Keratinocyte (primary cell): ENCODE measurements around the gene ASCC2. TPM values are rescaled to one million over a fixed set of nuclear protein-coding genes. Genes with fewer than 3 reads are reported as not detected.

Experiments
- DNase-seq: peaks from one replicate; pipeline ENCODE4 v3.0.0-alpha.2; 2011; ENCODE audit warnings: low read depth, missing footprints, low spot score
- FAIRE-seq: peaks from 2 replicates; lab custom pipeline; 2011; peaks lifted over from hg19 to GRCh38; lab: Jason Lieb, UNC
- H2AFZ ChIP-seq: 2 replicates; pipeline ENCODE4 v1.6.0; 2012; ENCODE audit warnings: low read length, control low read depth, inconsistent platforms; ENCODE audit not compliant: control insufficient read depth
- H3K27ac ChIP-seq: 2 replicates; pipeline ENCODE4 v1.5.1; 2011; ENCODE audit warnings: low read length; ENCODE audit not compliant: control insufficient read depth, insufficient read depth
- H3K27me3 ChIP-seq: 3 replicates; pipeline ENCODE4 v1.6.0; 2011; ENCODE audit warnings: low read length; ENCODE audit not compliant: control insufficient read depth, insufficient read depth; ENCODE audit errors: extremely low read depth
- H3K36me3 ChIP-seq, 2 experiments: 2 replicates in 1 of 2; 3 replicates in 1 of 2; pipeline ENCODE4 v1.5.1; 2011; ENCODE audit warnings: low read length in 2 of 2, mild to moderate bottlenecking in 1 of 2; ENCODE audit not compliant: control insufficient read depth in 2 of 2, insufficient read depth in 2 of 2; ENCODE audit errors: extremely low read depth in 1 of 2
- H3K4me1 ChIP-seq: 3 replicates; pipeline ENCODE4 v1.5.1; 2011; ENCODE audit warnings: low read length; ENCODE audit not compliant: control insufficient read depth, insufficient read depth; ENCODE audit errors: extremely low read depth
- H3K4me2 ChIP-seq: 3 replicates; pipeline ENCODE4 v1.6.0; 2011; ENCODE audit warnings: low read depth, low read length; ENCODE audit not compliant: control insufficient read depth, insufficient read depth; ENCODE audit errors: extremely low read depth
- H3K4me3 ChIP-seq, 3 experiments: fragments of 200-600 bp in 1 of 3; sonication (generic) in 1 of 3; 2 replicates in 2 of 3; 3 replicates in 1 of 3; pipeline ENCODE4 v1.5.1; 2011 to 2016; ENCODE audit warnings: low read length in 3 of 3, mild to moderate bottlenecking in 3 of 3, control low read depth in 2 of 3, inconsistent platforms in 1 of 3, low read depth in 1 of 3, mixed read lengths in 1 of 3, mixed run types in 1 of 3, moderate library complexity in 1 of 3; ENCODE audit not compliant: control insufficient read depth in 2 of 3, insufficient read depth in 2 of 3; ENCODE audit errors: extremely low read depth in 1 of 3
- H3K79me2 ChIP-seq: 2 replicates; pipeline ENCODE4 v1.6.0; 2012; ENCODE audit warnings: low read length; ENCODE audit not compliant: control insufficient read depth, insufficient read depth
- H3K9ac ChIP-seq: 3 replicates; pipeline ENCODE4 v1.6.0; 2011; ENCODE audit warnings: low read length; ENCODE audit not compliant: control insufficient read depth, insufficient read depth; ENCODE audit errors: extremely low read depth
- H3K9me1 ChIP-seq: 3 replicates; pipeline ENCODE4 v1.6.0; 2011; ENCODE audit warnings: low read length; ENCODE audit not compliant: control insufficient read depth, insufficient read depth; ENCODE audit errors: extremely low read depth
- H3K9me3 ChIP-seq: 2 replicates; pipeline ENCODE4 v1.5.1; 2012; ENCODE audit warnings: low read depth, low read length; ENCODE audit not compliant: control insufficient read depth
- H4K20me1 ChIP-seq: 3 replicates; pipeline ENCODE4 v1.6.0; 2011; ENCODE audit warnings: low read length; ENCODE audit not compliant: control insufficient read depth, insufficient read depth; ENCODE audit errors: extremely low read depth
- EZH2 ChIP-seq: IDR thresholded peaks from one replicate; pipeline ENCODE4 v1.6.1; 2012; ENCODE audit warnings: inconsistent platforms, mild to moderate bottlenecking, low read length, moderate library complexity
- dilution Hi-C: fragments of 300-500 bp; cut with MboI; formaldehyde crosslinking; loops from one replicate; pipeline ENCODE4 v1.7.0; 2020; ENCODE audit warnings: low sequenced_read_pairs; ENCODE audit not compliant: extremely low pct_ligation_motif_present
- polyA plus RNA-seq, 5 experiments: library from polyadenylated mRNA; depleted of rRNA in 3 of 5; stranded (reverse) in 3 of 5; stranded (forward) in 1 of 5; unstranded in 1 of 5; fragments of >200 nt; gene quantifications; 1 replicate in 1 of 5; 2 replicates in 3 of 5; 3 replicates in 1 of 5; pipeline versions ENCODE4 v1.2.1 to v1.2.3, GENCODE V29; 2011 to 2012; ENCODE audit warnings: missing spikeins in 2 of 5, low read depth in 1 of 5, low replicate concordance in 1 of 5
- TF ChIP-seq, protein P1 (sequence below), 3 experiments: IDR thresholded peaks in 1 of 3; conservative IDR thresholded peaks in 1 of 3; optimal IDR thresholded peaks in 1 of 3; 2 replicates in 2 of 3; 3 replicates in 1 of 3; pipeline versions ENCODE3 to v1.5.1; 2011; ENCODE audit warnings: low read length in 3 of 3, mild to moderate bottlenecking in 3 of 3, moderate library complexity in 2 of 3, control low read depth in 1 of 3, inconsistent platforms in 1 of 3; ENCODE audit not compliant: insufficient read depth in 2 of 3; ENCODE audit errors: extremely low read depth in 1 of 3

Gene ASCC2
- polyA plus RNA-seq, 1 donor (not counting 4 experiments of a cell fraction or from before 2014, with no cell fraction given), result 51.3 TPM

DNA sequence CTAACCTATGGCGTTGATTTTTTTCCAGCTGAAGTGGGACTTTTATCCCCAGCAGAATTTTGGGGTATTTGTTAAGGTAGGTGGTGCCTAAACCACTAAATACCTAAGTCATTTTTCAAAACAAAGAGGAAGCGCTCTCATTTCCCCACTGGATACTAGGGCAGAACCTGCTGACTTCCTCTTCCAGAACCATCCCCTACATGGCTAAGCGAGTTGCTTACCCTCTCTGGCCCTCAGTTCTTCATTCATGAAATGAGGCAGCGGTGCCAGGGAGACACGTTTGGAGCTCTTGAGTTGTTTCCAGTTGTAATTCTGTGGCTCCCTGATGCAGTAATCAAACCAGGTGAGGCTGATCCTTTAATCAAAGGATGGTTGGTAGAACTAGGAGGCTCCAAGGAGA is 34.9 kb upstream of the ASCC2 start:
- no peak overlapping the region for H3K9ac ChIP-seq
- no peaks in the 10 kb centered on the region for H3K9me1 ChIP-seq
- H2AFZ ChIP-seq, result no peak overlapping the region
- H3K36me3 ChIP-seq, result no peaks in the 10 kb centered on the region
- H4K20me1 ChIP-seq, result no peaks in the 10 kb centered on the region
- no peak overlapping the region for H3K27ac ChIP-seq
- no peak overlapping the region for H3K4me2 ChIP-seq
- no peaks in the 10 kb centered on the region for H3K27me3 ChIP-seq
- H3K4me3 ChIP-seq, result no peak overlapping the region
- no peak for TF ChIP-seq EZH2
- TF ChIP-seq, protein P1, sequence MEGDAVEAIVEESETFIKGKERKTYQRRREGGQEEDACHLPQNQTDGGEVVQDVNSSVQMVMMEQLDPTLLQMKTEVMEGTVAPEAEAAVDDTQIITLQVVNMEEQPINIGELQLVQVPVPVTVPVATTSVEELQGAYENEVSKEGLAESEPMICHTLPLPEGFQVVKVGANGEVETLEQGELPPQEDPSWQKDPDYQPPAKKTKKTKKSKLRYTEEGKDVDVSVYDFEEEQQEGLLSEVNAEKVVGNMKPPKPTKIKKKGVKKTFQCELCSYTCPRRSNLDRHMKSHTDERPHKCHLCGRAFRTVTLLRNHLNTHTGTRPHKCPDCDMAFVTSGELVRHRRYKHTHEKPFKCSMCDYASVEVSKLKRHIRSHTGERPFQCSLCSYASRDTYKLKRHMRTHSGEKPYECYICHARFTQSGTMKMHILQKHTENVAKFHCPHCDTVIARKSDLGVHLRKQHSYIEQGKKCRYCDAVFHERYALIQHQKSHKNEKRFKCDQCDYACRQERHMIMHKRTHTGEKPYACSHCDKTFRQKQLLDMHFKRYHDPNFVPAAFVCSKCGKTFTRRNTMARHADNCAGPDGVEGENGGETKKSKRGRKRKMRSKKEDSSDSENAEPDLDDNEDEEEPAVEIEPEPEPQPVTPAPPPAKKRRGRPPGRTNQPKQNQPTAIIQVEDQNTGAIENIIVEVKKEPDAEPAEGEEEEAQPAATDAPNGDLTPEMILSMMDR (optimal IDR thresholded peaks at IDR 0.05 in 1 of 3, IDR thresholded peaks at IDR 0.05 in 1 of 3, conservative IDR thresholded peaks at IDR 0.05 in 1 of 3; ENCODE audit: extremely low read depth in 1 of 3, insufficient read depth in 2 of 3, low read length in 3 of 3), result no peak
- no peaks in the 10 kb centered on the region for H3K79me2 ChIP-seq
- dilution Hi-C loops, result no loop called here
- FAIRE-seq (no peak), DNase-seq (no peak)
- H3K4me1 ChIP-seq, result peaks cover 24% of the 10 kb centered on the region
- no peaks in the 10 kb centered on the region for H3K9me3 ChIP-seq

DNA sequence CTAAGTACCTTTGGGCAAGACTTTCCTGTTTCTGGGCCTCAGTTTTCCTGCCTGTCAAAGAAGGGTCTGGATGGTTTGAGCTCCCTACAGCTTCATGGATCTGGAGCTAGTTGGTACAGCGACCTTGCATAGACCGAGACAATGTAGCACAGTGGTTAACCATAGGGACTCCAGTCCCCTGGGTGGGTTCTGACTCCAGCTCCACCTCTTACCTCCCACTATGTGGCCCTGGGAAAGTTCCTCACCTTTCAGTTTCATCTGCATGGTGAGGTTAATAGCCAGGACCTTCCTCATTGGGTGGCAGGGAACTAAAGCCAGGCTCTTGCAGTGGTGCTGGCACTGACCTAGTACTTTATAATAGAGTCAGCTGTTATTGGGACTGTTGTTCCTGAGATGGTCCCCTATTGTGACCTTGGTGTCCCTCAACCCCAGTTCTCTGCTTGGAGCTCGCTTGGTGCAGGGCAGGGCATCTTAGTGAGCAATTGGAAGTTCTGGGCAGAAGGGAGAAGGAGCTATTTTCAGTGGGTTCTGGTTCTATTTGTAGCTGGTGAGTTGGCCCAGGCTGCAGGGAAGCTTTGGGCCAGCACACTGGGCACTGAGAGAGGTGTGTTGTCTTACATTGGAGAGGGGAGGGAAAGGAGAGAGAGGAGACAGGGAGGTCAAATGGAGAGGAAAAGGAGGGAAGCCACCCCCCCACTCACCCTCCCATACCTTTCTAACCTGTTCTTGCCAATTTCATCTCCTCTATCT is 34.2 kb upstream of the ASCC2 start:
- H3K9ac ChIP-seq, result no peak overlapping the region
- H3K9me3 ChIP-seq, result no peaks in the 10 kb centered on the region
- FAIRE-seq (no peak), DNase-seq (no peak)
- no peaks in the 10 kb centered on the region for H3K27me3 ChIP-seq
- no peaks in the 10 kb centered on the region for H3K9me1 ChIP-seq
- H3K4me3 ChIP-seq, result no peak overlapping the region
- no peak overlapping the region for H3K4me2 ChIP-seq
- H3K36me3 ChIP-seq, result no peaks in the 10 kb centered on the region
- TF ChIP-seq, protein P1 (optimal IDR thresholded peaks at IDR 0.05 in 1 of 3, IDR thresholded peaks at IDR 0.05 in 1 of 3, conservative IDR thresholded peaks at IDR 0.05 in 1 of 3; ENCODE audit: extremely low read depth in 1 of 3, insufficient read depth in 2 of 3, low read length in 3 of 3), result no peak
- TF ChIP-seq EZH2, result no peak
- peaks cover 27% of the 10 kb centered on the region for H3K4me1 ChIP-seq
- no peaks in the 10 kb centered on the region for H4K20me1 ChIP-seq
- H3K27ac ChIP-seq, result no peak overlapping the region
- H3K79me2 ChIP-seq, result no peaks in the 10 kb centered on the region
- dilution Hi-C loops, result no loop called here
- no peak overlapping the region for H2AFZ ChIP-seq
